AG04449 (cell line): Measurements from ENCODE around the gene PTGIR.

Experiments used
- CTCF ChIA-PET: fragments of 350-600 bp; formaldehyde crosslinking; extraction: SDS; loops from one replicate; lab custom pipeline; 2021; ENCODE audit warnings: antibody characterized with exemption; lab: Yijun Ruan, JAX
- POLR2A ChIA-PET: fragments of 400-600, 350-600 bp; formaldehyde crosslinking; extraction: SDS; loops from one replicate; lab custom pipeline; 2020; ENCODE audit warnings: antibody characterized with exemption, inconsistent platforms; lab: Yijun Ruan, JAX
- DNase-seq: peaks from one replicate; pipeline ENCODE4 v3.0.0-alpha.2; 2010; ENCODE audit warnings: low read depth, low spot score
- H3K4me3 ChIP-seq: 2 replicates; pipeline ENCODE4 v1.5.1; 2011; ENCODE audit warnings: low read depth, mild to moderate bottlenecking, control low read depth, low read length
- CTCF ChIP-seq: IDR thresholded peaks from one replicate; pipeline ENCODE4 v1.5.1; 2011; ENCODE audit warnings: mild to moderate bottlenecking, moderate library complexity, low read length, control low read depth, inconsistent platforms; ENCODE audit not compliant: insufficient read depth; ENCODE audit errors: missing control alignments

Gene PTGIR

GRCh38 chr19:46661020-46661731 is 36.3 kb upstream of the PTGIR start, which contains the start of gene DACT3:
Gene DACT3, minus strand, starts transcription at chr19:46661182. Its CDS starts 118 bp downstream, at chr19:46661064.
- peak within 1 kb of the TSS; percentile 69 for H3K4me3 ChIP-seq
- CTCF ChIA-PET, result interaction anchor here (0.9 to 15.3 kb wide), 26 partner anchors 8 to 145 kb away, joined by 3 to 685 read pairs (median 10); partner anchors contain the start of genes CALM3, FKRP, GNG8 and PTGIR

GRCh38 chr19:46660551-46661019 is 35.7 kb upstream of the PTGIR start:
- H3K4me3 ChIP-seq, result peak overlapping the region; percentile 69
- POLR2A ChIA-PET, result interaction anchor here (0.9 to 3.1 kb wide), 4 partner anchors 29 to 60 kb away, joined by 3 to 15 read pairs (median 5); partner anchors contain the start of gene CALM3
- TF ChIP-seq CTCF, result no peak
- no peak for DNase-seq
- CTCF ChIA-PET, result interaction anchor here (1.2 to 15.3 kb wide), 11 partner anchors 8 to 131 kb away, joined by 4 to 685 read pairs (median 25); partner anchors contain the start of genes GNG8 and PTGIR

More at GRCh38 chr19:46661020-46661731, 36.3 kb upstream of the PTGIR start, which contains the start of gene DACT3:
- no peak for TF ChIP-seq CTCF
- peak; percentile 97 for DNase-seq
- POLR2A ChIA-PET, result interaction anchor here (0.9 to 3.1 kb wide), 4 partner anchors 30 to 60 kb away, joined by 3 to 15 read pairs (median 5); partner anchors contain the start of gene CALM3

GRCh38 chr19:46660008-46660517 is 35.2 kb upstream of the PTGIR start:
- TF ChIP-seq CTCF, result no peak
- ChIA-PET POLR2A (interaction anchor here (0.5 kb wide), 1 partner anchor 38 kb away, joined by 4 read pairs; no protein-coding TSS in a partner anchor), CTCF (interaction anchor here (1.1 to 15.3 kb wide), 5 partner anchors 15 to 47 kb away, joined by 3 to 685 read pairs (median 38); no protein-coding TSS in a partner anchor)
- no peak for DNase-seq
- H3K4me3 ChIP-seq, result peak overlapping the region; percentile 69

GRCh38 chr19:46659151-46660007 is 34.5 kb upstream of the PTGIR start:
- no peak for DNase-seq
- H3K4me3 ChIP-seq, result peak overlapping the region; percentile 69
- CTCF ChIA-PET, result interaction anchor here (1.1 to 15.3 kb wide), 6 partner anchors 14 to 46 kb away, joined by 3 to 685 read pairs (median 21); partner anchors contain the start of gene PTGIR
- POLR2A ChIA-PET, result interaction anchor here (0.5 to 0.6 kb wide), 3 partner anchors 28 to 42 kb away, joined by 3 to 4 read pairs (median 3); no protein-coding TSS in a partner anchor
- no peak for TF ChIP-seq CTCF

- TF ChIP-seq CTCF, result no peak
- no peak overlapping the region for H3K4me3 ChIP-seq
- DNase-seq, result no peak
- ChIA-PET CTCF (interaction anchor here (1.1 to 15.3 kb wide), 4 partner anchors 10 to 119 kb away, joined by 3 to 685 read pairs (median 7); no protein-coding TSS in a partner anchor), POLR2A (no interaction called here)
Observed at GRCh38 chr19:46656541-46656940, 31.7 kb upstream of the PTGIR start.
